Mucosa of rectum (tissue), 2 donors: ENCODE measurements around the gene CCDC197.

ENCODE experiments used
- H3K27ac ChIP-seq, 2 donors: one replicate each; pipeline ENCODE4 v1.7.0; 2013; ENCODE audit warnings: inconsistent platforms in 2 of 2, low read depth in 2 of 2, low read length in 2 of 2
- H3K27me3 ChIP-seq, 2 donors: one replicate each; pipeline ENCODE4 v1.7.0; 2013; ENCODE audit warnings: low read length in 2 of 2; ENCODE audit not compliant: control insufficient read depth in 2 of 2, insufficient read depth in 2 of 2
- H3K36me3 ChIP-seq, 2 donors: one replicate each; pipeline ENCODE4 v1.7.0; 2013; ENCODE audit warnings: low read length in 2 of 2; ENCODE audit not compliant: control insufficient read depth in 2 of 2, insufficient read depth in 2 of 2
- H3K4me1 ChIP-seq, 2 donors: one replicate each; pipeline ENCODE4 v1.7.0; 2013; ENCODE audit warnings: low read length in 2 of 2, mild to moderate bottlenecking in 1 of 2; ENCODE audit not compliant: control insufficient read depth in 2 of 2, insufficient read depth in 2 of 2
- H3K4me3 ChIP-seq, 2 donors: one replicate each; pipeline ENCODE4 v1.7.0; 2013; ENCODE audit warnings: low read length in 2 of 2
- H3K9ac ChIP-seq, 2 donors: one replicate each; pipeline ENCODE4 v1.7.0; 2013; ENCODE audit warnings: low read length in 2 of 2, low read depth in 1 of 2, mild to moderate bottlenecking in 1 of 2
- H3K9me3 ChIP-seq, 2 donors: one replicate each; pipeline ENCODE4 v1.7.0; 2013; ENCODE audit warnings: low read length in 2 of 2; ENCODE audit not compliant: control insufficient read depth in 2 of 2
- donor health status: healthy.
- donor health status: Normal muscosa, but diverticular disease.

CCDC197 gene

DNA sequence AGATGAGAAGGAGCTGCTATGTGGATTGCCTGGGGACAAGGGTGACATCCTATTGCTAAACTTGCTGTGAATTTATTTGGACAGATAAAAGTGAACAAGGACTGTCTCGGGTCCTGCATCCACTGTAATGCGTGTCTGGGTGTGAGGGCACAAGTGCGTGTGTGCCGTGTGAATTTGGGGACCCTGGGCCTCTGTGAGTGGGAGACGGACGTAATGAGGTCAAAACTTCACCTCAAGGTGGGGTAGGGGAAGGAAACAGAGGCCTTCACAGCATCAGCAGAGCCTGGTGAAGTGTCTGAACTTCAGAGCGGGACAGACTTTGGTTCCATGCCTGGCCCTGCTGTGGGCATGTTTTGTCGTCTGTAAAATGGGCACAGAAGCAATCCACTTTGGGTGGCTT, 35.5 kb upstream of the CCDC197 start:
- Histone ChIP-seq H3K36me3 (no peaks in the 10 kb centered on the region), H3K27me3 (no peaks in the 10 kb centered on the region), H3K4me1 (peaks cover 16 to 40% of the 10 kb centered on the region in 2 donors), H3K9me3 (no peaks in the 10 kb centered on the region), H3K27ac (peak overlapping the region in 1 of 2 donors; percentile 52), H3K9ac (no peak overlapping the region), H3K4me3 (no peak overlapping the region)

DNA sequence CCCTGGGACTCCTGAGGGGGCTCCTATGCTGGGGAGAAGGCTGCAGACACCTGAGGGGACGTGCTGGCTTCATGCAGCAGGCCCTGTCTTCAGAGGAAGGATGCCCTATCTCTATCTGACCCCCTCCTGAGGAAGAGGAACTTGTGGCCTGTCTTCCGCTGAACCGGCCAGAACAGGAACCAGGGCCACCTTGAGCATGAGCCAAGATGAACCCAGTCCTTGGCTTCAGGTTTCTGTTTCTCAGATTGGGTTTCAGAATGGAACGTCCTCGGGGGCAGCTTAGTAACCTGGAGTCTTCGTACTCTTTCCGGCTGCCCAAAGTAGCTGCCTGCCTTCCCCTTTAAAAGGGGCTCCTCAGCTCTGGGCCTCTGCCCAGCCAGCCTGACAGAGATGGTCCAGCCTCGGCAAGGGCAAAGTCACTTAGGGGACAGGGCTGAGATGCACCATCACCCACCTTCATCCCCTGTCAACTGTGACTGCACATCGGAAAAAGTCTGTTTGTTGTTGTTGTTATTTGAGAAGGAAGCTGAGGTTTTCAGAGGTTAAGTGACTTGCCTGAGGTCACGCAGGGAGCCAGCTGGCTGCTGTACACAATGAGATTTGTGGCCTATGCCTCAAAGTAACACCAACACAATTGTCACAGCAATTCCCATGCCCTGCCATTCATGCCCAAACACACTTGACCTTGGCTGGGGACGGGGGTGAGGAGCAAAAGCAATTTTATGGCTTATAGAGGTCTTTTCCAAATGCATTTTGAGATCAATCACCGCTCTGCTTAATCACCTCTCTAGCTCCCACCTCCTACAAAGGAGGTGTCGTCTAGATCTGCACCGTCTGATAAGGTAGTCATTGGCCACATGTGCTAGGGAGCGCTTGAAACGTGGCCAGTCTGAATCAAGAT, 34.1 kb upstream of the CCDC197 start:
- no peak overlapping the region for H3K9ac ChIP-seq
- no peaks in the 10 kb centered on the region for H3K9me3 ChIP-seq
- peak overlapping the region; percentile 69 to 75 for H3K27ac ChIP-seq
- no peak overlapping the region for H3K4me3 ChIP-seq
- no peaks in the 10 kb centered on the region for H3K36me3 ChIP-seq
- no peaks in the 10 kb centered on the region for H3K27me3 ChIP-seq
- peaks cover 9 to 41% of the 10 kb centered on the region in 2 donors for H3K4me1 ChIP-seq

DNA sequence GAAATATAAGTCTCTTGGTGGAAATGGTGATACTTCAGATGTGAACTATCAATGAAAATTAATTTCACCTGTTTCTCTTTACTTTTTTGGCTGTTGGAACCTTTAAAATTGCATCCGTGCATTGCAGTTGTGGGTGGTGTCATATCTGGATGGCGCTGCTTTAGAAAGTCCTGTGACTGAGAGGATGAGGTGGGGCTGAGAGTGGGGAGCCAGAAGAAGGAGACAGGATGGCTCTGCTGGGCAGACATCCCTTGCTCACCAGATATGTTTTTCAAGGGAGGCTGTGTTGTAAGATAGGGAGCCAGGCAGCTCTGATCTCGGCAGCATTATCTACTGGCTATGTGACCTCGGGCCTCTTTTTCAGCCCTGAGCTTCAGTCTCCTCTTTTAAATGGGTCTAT, 33.4 kb upstream of the CCDC197 start:
- H3K27me3 ChIP-seq: no peaks in the 10 kb centered on the region
- no peaks in the 10 kb centered on the region for H3K36me3 ChIP-seq
- no peak overlapping the region for H3K9ac ChIP-seq
- peaks cover 7 to 40% of the 10 kb centered on the region in 2 donors for H3K4me1 ChIP-seq
- H3K9me3 ChIP-seq: no peaks in the 10 kb centered on the region
- no peak overlapping the region for H3K4me3 ChIP-seq
- peak overlapping the region; percentile 2 to 75 for H3K27ac ChIP-seq

DNA sequence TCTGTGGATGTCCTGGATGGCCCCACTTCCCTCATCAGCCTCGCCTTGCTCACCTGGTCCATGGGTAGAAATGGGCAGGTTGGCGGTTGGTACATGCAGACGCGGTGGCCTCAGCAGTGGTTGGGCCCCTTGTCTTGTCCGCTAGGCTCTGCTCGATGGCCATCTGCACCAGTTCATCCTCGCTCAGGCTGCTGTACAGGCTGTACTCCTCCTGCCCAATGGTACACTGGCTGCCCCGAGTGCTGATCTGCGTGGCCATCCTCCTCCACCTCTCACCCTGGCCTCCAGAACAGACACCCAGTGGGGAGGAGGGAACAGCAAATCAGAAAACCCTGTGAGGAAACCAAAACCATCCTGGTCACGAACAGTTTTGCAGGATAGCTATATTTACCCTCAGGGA, 32.8 kb upstream of the CCDC197 start:
- Histone ChIP-seq H3K36me3 (no peaks in the 10 kb centered on the region), H3K4me1 (peaks cover 3 to 37% of the 10 kb centered on the region in 2 donors), H3K27ac (peak overlapping the region; percentile 2 to 75), H3K9ac (no peak overlapping the region), H3K9me3 (no peaks in the 10 kb centered on the region), H3K27me3 (no peaks in the 10 kb centered on the region), H3K4me3 (no peak overlapping the region)

DNA sequence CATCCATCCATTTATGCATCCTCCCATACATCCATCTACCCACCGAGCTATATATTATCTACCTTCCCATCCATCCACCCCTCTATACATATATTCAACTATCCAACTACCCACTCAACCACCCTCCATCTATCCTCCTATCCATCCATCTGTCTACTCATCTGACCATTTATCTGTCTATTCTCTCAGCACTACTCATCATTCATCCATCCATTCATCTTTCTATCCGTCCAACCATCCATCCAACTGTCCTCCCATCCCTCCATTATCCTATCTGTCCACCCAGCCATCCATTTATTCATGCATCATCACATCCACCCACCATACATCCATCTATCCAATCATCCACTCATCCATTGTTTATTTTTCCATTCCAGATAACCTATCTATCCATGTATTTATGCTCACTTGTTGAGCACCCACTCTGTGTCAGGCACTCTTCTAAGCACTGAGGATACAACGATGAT, 32.2 kb upstream of the CCDC197 start:
- Histone ChIP-seq H3K27me3 (no peaks in the 10 kb centered on the region), H3K4me3 (no peak overlapping the region), H3K36me3 (no peaks in the 10 kb centered on the region), H3K27ac (no peak overlapping the region), H3K4me1 (peaks cover 0 to 41% of the 10 kb centered on the region in 2 donors), H3K9ac (no peak overlapping the region), H3K9me3 (no peaks in the 10 kb centered on the region)

DNA sequence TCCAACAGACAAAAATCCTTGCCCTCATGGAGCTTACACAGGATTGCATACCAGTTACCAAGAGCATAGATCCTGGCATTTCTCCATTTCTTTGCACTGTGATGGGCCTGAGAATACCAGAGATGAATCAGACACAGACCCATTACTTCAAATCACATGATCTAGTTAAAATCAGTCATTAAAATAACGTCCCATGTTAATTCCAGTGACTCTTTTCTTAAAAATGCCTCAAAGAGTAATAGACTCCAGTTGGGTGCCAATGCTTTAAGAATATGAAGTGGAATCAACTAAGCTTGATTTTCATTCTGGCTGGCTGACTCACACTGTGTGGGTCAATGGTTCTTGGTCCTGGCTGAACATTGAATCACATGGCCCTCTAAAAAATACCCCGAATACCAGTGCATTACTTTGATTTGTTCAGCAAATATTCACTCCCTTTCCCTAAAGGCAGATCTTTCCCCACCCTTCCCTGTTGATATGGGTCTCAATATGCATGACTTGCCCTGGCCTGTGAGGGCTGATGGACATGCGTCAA, 31.7 kb upstream of the CCDC197 start:
- Histone ChIP-seq H3K4me3 (no peak overlapping the region), H3K27ac (no peak overlapping the region), H3K36me3 (no peaks in the 10 kb centered on the region), H3K9me3 (no peaks in the 10 kb centered on the region), H3K9ac (no peak overlapping the region), H3K27me3 (no peaks in the 10 kb centered on the region), H3K4me1 (peaks cover 3 to 41% of the 10 kb centered on the region in 2 donors)

DNA sequence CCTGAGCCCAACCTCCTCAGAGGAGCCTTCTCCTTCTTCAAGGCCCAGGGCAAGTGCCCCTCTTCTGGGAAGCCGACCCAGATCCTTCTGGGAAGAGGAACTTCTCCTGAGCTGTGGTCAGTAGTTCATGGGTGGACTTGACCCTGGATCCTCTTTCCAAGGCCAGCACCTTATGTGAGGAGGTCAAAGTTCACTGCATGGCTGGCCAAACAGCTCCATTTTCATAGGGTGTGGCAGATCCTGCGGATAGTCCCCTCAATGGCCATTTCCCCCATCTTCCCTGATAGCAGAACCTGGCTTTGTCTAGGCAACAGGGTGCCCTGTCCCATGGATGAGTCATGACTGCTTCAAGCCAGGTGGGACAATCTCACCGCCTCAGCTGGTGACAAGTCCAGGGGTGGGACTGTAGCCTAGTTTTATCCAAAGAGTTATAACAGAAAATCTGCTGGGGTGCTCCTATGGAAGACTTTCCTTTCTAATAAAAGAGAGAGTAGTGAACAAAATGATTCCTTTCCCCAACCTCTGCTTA, 31.1 kb upstream of the CCDC197 start:
- Histone ChIP-seq H3K27me3 (no peaks in the 10 kb centered on the region), H3K9ac (no peak overlapping the region), H3K9me3 (no peaks in the 10 kb centered on the region), H3K4me1 (peaks cover 6 to 46% of the 10 kb centered on the region in 2 donors), H3K4me3 (no peak overlapping the region), H3K36me3 (no peaks in the 10 kb centered on the region), H3K27ac (no peak overlapping the region)

DNA sequence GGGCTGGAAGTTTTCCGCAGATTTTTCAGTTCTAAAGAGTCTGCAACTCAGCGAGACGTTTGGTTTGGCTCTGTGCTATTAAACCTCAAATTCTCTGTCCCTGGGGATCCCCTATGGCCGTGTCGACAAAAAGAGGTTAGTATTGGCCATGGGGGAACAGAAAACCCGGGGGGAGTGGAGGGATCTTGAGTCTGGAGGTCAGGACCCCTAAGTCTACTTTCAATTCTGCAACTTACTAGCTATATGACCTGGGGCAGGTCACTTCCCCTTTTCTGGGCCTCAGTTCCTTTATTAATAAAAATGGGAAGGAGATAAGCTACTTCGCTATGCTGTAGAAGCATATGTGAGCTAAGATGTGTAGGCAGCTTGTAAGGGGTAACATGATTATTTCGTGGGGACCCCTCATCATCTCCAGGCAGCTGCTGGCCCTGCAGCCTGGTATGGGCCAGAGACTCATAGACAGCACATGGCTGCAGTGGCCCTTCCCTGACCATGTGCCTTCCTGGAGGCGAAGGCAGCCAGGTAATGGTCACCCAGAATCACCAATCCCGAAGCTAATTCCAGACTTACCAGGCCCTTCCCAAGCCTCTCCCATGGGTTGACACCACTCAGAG, 29.4 kb upstream of the CCDC197 start:
- Histone ChIP-seq H3K36me3 (no peaks in the 10 kb centered on the region), H3K27me3 (no peaks in the 10 kb centered on the region), H3K9ac (no peak overlapping the region), H3K9me3 (no peaks in the 10 kb centered on the region), H3K4me1 (peaks cover 11 to 49% of the 10 kb centered on the region in 2 donors), H3K4me3 (peak overlapping the region in 1 of 2 donors; percentile 5), H3K27ac (peak overlapping the region in 1 of 2 donors; percentile 43)

DNA sequence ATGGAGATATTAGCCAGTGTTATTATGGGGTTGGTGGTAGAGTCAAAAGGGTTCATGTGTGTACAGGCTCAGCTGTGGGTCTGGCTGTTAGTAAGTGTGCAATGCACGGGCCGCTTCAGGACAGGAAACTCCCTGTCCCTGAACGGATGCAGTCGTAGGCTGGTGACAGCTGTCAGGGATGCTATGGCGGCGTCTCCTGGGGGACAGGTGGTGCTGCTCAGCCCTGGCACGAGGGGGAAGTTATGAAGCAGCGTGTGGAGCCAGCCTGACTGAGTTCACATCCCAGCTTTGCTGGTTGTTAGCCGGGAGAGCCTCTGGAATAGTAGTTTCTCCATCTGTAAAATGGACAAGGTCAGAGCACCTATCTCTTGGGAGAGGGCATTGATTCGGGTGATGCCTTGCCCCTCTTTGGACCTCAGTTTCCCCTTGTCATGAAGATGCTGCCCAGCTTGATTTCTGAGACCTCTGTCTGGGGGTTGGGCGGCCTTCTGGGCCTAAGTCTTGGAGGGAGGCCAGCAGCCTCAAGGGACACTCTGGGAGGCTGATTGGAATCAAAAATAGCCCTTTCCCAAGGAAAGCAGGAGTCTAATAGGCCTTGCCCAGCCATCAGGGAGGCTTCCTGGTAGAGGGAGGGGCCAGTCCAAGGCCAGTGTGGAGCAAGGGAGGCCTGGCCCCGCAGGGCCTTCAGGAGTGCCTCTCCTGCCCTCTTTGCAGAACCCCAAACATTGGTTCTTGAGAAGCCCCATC, 27.8 kb upstream of the CCDC197 start:
- no peaks in the 10 kb centered on the region for H3K9me3 ChIP-seq
- peaks cover 11 to 43% of the 10 kb centered on the region in 2 donors for H3K4me1 ChIP-seq
- H3K27me3 ChIP-seq: no peaks in the 10 kb centered on the region
- peak overlapping the region in 1 of 2 donors; percentile 74 for H3K27ac ChIP-seq
- no peaks in the 10 kb centered on the region for H3K36me3 ChIP-seq
- H3K4me3 ChIP-seq: no peak overlapping the region
- H3K9ac ChIP-seq: no peak overlapping the region
